Measurements from ENCODE around the gene FAT1.

FAT1 gene

DNA sequence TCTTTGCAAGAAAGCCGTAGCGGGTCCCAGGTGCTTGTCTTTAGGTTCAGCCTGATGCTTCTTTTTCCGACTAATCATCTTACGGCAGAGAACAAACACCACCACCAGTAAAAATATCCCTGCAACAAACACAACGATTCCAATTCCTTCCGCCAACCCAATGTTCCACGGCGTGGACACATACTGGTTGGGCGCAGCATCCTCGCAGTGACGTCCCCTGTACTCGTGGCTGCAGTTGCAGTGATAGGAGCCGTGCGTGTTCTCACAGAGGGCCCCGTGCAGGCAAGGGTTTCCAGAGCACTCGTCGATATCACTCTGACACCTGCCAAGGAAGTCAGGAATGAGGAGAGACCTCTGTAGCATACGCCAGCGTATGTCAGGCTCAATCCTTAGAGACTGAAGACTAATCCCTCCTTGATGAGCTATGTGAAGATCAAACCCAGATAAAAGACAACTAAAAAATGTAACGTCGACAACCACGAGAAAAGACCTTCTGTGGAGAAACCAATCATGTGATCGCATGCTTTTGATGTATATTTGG, 126.7 kb downstream of the FAT1 start (continued):
- TF ChIP-seq, protein P1, sequence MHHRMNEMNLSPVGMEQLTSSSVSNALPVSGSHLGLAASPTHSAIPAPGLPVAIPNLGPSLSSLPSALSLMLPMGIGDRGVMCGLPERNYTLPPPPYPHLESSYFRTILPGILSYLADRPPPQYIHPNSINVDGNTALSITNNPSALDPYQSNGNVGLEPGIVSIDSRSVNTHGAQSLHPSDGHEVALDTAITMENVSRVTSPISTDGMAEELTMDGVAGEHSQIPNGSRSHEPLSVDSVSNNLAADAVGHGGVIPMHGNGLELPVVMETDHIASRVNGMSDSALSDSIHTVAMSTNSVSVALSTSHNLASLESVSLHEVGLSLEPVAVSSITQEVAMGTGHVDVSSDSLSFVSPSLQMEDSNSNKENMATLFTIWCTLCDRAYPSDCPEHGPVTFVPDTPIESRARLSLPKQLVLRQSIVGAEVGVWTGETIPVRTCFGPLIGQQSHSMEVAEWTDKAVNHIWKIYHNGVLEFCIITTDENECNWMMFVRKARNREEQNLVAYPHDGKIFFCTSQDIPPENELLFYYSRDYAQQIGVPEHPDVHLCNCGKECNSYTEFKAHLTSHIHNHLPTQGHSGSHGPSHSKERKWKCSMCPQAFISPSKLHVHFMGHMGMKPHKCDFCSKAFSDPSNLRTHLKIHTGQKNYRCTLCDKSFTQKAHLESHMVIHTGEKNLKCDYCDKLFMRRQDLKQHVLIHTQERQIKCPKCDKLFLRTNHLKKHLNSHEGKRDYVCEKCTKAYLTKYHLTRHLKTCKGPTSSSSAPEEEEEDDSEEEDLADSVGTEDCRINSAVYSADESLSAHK (tag by site-specific recombination; IDR thresholded peaks at IDR 0.05): no peak

DNA sequence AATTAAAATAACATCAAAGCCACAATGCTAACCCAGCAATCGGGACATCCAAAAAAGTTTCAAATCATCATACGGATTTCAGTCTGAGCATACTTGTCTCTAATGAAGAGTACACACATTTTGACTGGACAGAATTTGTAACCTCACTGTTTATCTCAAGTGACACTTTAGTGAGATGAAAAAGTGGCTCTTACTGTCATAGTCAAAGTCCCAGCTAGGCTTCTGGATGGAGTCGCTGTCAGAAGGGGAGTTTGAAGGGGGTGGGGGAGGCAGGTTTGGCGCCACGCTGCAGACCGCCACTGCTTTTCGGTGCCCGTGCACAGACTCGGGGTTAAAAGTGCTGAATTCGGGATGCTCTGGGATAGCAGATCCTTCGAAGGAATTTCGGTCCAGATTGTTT, 127.3 kb downstream of the FAT1 start:
- Histone ChIP-seq H3K36me3 (ENCODE audit: control insufficient read depth in 2 of 2, insufficient read depth in 1 of 2, low read length in 2 of 2) (peaks cover 21 to 90% of the 10 kb centered on the region in 2 experiments), H3K27ac (ENCODE audit: extremely low read depth, low read depth, low read length) (no peak overlapping the region), H3K9me3 (ENCODE audit: control insufficient read depth, insufficient read depth, low read depth, low read length) (no peaks in the 10 kb centered on the region), H3K4me3 (ENCODE audit: low read depth, low read length) (no peak overlapping the region), H3K4me1 (ENCODE audit: control insufficient read depth, insufficient read depth, low read length) (no peaks in the 10 kb centered on the region)
- CTCF ChIA-PET: no interaction called here
- TF ChIP-seq, protein P2, sequence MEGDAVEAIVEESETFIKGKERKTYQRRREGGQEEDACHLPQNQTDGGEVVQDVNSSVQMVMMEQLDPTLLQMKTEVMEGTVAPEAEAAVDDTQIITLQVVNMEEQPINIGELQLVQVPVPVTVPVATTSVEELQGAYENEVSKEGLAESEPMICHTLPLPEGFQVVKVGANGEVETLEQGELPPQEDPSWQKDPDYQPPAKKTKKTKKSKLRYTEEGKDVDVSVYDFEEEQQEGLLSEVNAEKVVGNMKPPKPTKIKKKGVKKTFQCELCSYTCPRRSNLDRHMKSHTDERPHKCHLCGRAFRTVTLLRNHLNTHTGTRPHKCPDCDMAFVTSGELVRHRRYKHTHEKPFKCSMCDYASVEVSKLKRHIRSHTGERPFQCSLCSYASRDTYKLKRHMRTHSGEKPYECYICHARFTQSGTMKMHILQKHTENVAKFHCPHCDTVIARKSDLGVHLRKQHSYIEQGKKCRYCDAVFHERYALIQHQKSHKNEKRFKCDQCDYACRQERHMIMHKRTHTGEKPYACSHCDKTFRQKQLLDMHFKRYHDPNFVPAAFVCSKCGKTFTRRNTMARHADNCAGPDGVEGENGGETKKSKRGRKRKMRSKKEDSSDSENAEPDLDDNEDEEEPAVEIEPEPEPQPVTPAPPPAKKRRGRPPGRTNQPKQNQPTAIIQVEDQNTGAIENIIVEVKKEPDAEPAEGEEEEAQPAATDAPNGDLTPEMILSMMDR (tag by site-specific recombination; IDR thresholded peaks at IDR 0.05): no peak
- TF ChIP-seq, protein P3, sequence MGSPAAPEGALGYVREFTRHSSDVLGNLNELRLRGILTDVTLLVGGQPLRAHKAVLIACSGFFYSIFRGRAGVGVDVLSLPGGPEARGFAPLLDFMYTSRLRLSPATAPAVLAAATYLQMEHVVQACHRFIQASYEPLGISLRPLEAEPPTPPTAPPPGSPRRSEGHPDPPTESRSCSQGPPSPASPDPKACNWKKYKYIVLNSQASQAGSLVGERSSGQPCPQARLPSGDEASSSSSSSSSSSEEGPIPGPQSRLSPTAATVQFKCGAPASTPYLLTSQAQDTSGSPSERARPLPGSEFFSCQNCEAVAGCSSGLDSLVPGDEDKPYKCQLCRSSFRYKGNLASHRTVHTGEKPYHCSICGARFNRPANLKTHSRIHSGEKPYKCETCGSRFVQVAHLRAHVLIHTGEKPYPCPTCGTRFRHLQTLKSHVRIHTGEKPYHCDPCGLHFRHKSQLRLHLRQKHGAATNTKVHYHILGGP (tag by site-specific recombination; IDR thresholded peaks at IDR 0.05): no peak
- TF ChIP-seq, protein P4, sequence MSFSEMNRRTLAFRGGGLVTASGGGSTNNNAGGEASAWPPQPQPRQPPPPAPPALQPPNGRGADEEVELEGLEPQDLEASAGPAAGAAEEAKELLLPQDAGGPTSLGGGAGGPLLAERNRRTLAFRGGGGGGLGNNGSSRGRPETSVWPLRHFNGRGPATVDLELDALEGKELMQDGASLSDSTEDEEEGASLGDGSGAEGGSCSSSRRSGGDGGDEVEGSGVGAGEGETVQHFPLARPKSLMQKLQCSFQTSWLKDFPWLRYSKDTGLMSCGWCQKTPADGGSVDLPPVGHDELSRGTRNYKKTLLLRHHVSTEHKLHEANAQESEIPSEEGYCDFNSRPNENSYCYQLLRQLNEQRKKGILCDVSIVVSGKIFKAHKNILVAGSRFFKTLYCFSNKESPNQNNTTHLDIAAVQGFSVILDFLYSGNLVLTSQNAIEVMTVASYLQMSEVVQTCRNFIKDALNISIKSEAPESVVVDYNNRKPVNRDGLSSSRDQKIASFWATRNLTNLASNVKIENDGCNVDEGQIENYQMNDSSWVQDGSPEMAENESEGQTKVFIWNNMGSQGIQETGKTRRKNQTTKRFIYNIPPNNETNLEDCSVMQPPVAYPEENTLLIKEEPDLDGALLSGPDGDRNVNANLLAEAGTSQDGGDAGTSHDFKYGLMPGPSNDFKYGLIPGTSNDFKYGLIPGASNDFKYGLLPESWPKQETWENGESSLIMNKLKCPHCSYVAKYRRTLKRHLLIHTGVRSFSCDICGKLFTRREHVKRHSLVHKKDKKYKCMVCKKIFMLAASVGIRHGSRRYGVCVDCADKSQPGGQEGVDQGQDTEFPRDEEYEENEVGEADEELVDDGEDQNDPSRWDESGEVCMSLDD (tag by site-specific recombination; IDR thresholded peaks at IDR 0.05): no peak
- TF ChIP-seq ZNF560 (tag by site-specific recombination; IDR thresholded peaks at IDR 0.05; ENCODE audit: borderline replicate concordance) (no peak), KLF8 (tag by site-specific recombination; IDR thresholded peaks at IDR 0.05) (no peak), ZNF670 (tag by site-specific recombination; IDR thresholded peaks at IDR 0.05; ENCODE audit: low read depth) (no peak), KLF9 (tag by site-specific recombination; IDR thresholded peaks at IDR 0.05; ENCODE audit: low read depth) (no peak), SP2 (tag by site-specific recombination; IDR thresholded peaks at IDR 0.05) (no peak), ZNF140 (tag by site-specific recombination; IDR thresholded peaks at IDR 0.05) (no peak), ZNF350 (tag by site-specific recombination; IDR thresholded peaks at IDR 0.05) (no peak)
- TF ChIP-seq, protein P5, sequence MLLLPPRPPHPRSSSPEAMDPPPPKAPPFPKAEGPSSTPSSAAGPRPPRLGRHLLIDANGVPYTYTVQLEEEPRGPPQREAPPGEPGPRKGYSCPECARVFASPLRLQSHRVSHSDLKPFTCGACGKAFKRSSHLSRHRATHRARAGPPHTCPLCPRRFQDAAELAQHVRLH (tag by site-specific recombination; IDR thresholded peaks at IDR 0.05): no peak
- TF ChIP-seq, protein P6, sequence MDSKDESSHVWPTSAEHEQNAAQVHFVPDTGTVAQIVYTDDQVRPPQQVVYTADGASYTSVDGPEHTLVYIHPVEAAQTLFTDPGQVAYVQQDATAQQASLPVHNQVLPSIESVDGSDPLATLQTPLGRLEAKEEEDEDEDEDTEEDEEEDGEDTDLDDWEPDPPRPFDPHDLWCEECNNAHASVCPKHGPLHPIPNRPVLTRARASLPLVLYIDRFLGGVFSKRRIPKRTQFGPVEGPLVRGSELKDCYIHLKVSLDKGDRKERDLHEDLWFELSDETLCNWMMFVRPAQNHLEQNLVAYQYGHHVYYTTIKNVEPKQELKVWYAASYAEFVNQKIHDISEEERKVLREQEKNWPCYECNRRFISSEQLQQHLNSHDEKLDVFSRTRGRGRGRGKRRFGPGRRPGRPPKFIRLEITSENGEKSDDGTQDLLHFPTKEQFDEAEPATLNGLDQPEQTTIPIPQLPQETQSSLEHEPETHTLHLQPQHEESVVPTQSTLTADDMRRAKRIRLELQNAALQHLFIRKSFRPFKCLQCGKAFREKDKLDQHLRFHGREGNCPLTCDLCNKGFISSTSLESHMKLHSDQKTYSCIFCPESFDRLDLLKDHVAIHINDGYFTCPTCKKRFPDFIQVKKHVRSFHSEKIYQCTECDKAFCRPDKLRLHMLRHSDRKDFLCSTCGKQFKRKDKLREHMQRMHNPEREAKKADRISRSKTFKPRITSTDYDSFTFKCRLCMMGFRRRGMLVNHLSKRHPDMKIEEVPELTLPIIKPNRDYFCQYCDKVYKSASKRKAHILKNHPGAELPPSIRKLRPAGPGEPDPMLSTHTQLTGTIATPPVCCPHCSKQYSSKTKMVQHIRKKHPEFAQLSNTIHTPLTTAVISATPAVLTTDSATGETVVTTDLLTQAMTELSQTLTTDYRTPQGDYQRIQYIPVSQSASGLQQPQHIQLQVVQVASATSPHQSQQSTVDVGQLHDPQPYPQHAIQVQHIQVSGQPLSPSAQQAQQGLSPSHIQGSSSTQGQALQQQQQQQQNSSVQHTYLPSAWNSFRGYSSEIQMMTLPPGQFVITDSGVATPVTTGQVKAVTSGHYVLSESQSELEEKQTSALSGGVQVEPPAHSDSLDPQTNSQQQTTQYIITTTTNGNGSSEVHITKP (tag by site-specific recombination; IDR thresholded peaks at IDR 0.05): no peak
- TF ChIP-seq, protein P7, sequence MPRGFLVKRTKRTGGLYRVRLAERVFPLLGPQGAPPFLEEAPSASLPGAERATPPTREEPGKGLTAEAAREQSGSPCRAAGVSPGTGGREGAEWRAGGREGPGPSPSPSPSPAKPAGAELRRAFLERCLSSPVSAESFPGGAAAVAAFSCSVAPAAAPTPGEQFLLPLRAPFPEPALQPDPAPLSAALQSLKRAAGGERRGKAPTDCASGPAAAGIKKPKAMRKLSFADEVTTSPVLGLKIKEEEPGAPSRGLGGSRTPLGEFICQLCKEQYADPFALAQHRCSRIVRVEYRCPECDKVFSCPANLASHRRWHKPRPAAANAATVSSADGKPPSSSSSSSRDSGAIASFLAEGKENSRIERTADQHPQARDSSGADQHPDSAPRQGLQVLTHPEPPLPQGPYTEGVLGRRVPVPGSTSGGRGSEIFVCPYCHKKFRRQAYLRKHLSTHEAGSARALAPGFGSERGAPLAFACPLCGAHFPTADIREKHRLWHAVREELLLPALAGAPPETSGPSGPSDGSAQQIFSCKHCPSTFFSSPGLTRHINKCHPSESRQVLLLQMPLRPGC (tag by site-specific recombination; IDR thresholded peaks at IDR 0.05): no peak
- POLR2A ChIA-PET: no interaction called here
